Right lobe of liver (tissue), 4 donors: ENCODE measurements around the gene TSGA10.

Experiments
- POLR2A ChIP-seq: fragments of 450-650 bp; IDR thresholded peaks from one replicate; pipeline ENCODE4 v1.6.1; 2017; ENCODE audit warnings: antibody characterized with exemption, mild to moderate bottlenecking
- TF ChIP-seq, protein P1 (sequence below), 4 donors: fragments of 200-600 bp in 3 of 4; fragments of 450-650 bp in 1 of 4; IDR thresholded peaks; one replicate each; pipeline versions ENCODE4 v1.5.1 to v1.8.0; 2016 to 2022; ENCODE audit warnings: antibody characterized with exemption in 4 of 4, mild to moderate bottlenecking in 2 of 4
- donor health status: DM: no; HTN: no; CAD: no.
- donor health status: DM: no; HTN: no; CAD: no.
- donor health status: DM: no; HTN: yes; CAD: no.

DNA sequence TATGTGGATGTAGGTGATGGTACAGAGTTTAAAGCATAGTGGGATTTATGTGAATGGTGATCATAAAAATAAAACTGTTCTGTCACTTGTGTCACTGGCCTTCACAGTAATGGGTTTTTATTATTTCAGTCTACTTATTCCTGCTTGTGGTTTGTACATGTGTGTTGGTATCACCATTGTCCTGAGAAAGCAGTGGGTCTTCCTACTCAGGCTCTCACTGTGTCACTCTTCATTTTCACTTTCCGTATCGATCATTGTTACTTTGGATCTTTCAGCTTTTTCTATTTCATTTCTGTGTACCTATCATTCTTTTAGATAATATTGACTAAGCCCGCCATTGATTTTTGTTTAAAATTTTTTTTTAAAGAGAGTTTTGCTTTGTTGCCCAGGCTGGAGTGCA lies 33.6 kb upstream of the TSGA10 start:
- TF ChIP-seq, protein P1, sequence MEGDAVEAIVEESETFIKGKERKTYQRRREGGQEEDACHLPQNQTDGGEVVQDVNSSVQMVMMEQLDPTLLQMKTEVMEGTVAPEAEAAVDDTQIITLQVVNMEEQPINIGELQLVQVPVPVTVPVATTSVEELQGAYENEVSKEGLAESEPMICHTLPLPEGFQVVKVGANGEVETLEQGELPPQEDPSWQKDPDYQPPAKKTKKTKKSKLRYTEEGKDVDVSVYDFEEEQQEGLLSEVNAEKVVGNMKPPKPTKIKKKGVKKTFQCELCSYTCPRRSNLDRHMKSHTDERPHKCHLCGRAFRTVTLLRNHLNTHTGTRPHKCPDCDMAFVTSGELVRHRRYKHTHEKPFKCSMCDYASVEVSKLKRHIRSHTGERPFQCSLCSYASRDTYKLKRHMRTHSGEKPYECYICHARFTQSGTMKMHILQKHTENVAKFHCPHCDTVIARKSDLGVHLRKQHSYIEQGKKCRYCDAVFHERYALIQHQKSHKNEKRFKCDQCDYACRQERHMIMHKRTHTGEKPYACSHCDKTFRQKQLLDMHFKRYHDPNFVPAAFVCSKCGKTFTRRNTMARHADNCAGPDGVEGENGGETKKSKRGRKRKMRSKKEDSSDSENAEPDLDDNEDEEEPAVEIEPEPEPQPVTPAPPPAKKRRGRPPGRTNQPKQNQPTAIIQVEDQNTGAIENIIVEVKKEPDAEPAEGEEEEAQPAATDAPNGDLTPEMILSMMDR (IDR thresholded peaks at IDR 0.05): no peak
- TF ChIP-seq POLR2A: no peak
